IMR-90 (cell line): ENCODE results near the gene CAMTA1.

Source experiments
- BHLHE40 ChIP-seq: fragments of 150-350 bp; IDR thresholded peaks from 2 replicates; pipeline ENCODE4 v1.6.1; 2016; ENCODE audit warnings: mild to moderate bottlenecking, low read depth, low read length
- CTCF ChIP-seq: conservative IDR thresholded peaks from 2 replicates; pipeline ENCODE4 v1.5.1; 2012; ENCODE audit warnings: mild to moderate bottlenecking, low read depth, low read length, improper control_type of control experiment
- ELK1 ChIP-seq: fragments of 150-350 bp; IDR thresholded peaks from 2 replicates; pipeline ENCODE4 v1.6.1; 2016; ENCODE audit warnings: low read depth, mild to moderate bottlenecking, low read length, moderate library complexity, borderline replicate concordance
- FOS ChIP-seq: fragments of 150-350 bp; IDR thresholded peaks from 2 replicates; pipeline ENCODE4 v1.6.1; 2016; ENCODE audit warnings: low read depth, low read length
- MAFK ChIP-seq: IDR thresholded peaks from 2 replicates; pipeline ENCODE4 v1.6.1; 2012; ENCODE audit warnings: low read depth, low read length, improper control_type of control experiment
- MXI1 ChIP-seq: IDR thresholded peaks from 2 replicates; pipeline ENCODE4 v1.6.1; 2012; ENCODE audit warnings: low read depth, mild to moderate bottlenecking, low read length, moderate library complexity, borderline replicate concordance
- POLR2A ChIP-seq: IDR thresholded peaks from 2 replicates; pipeline ENCODE4 v1.6.1; 2012; ENCODE audit warnings: mild to moderate bottlenecking, low read depth, low read length
- RAD21 ChIP-seq: IDR thresholded peaks from 2 replicates; pipeline ENCODE4 v1.6.1; 2012; ENCODE audit warnings: low read length, improper control_type of control experiment
- RCOR1 ChIP-seq: IDR thresholded peaks from 2 replicates; pipeline ENCODE4 v1.6.1; 2012; ENCODE audit warnings: mild to moderate bottlenecking, low read length, improper control_type of control experiment; ENCODE audit not compliant: insufficient replicate concordance
- RFX5 ChIP-seq: IDR thresholded peaks from 2 replicates; pipeline ENCODE4 v1.8.0; 2012; ENCODE audit warnings: low read depth, mild to moderate bottlenecking, low read length, moderate library complexity
- SMC3 ChIP-seq: fragments of 150-350 bp; IDR thresholded peaks from 2 replicates; pipeline ENCODE4 v1.6.1; 2016; ENCODE audit warnings: low read depth, mild to moderate bottlenecking, antibody characterized with exemption, low read length, moderate library complexity
- USF2 ChIP-seq: fragments of 150-350 bp; IDR thresholded peaks from 2 replicates; pipeline ENCODE4 v1.6.1; 2017; ENCODE audit warnings: mild to moderate bottlenecking, antibody characterized with exemption, low read length, low read depth

GRCh38 chr1:7642781-7643529, 857.7 kb downstream of the CAMTA1 start:
- TF ChIP-seq BHLHE40 (no peak), POLR2A (no peak), CTCF (no peak), USF2 (no peak), ELK1 (no peak), MAFK (no peak), MXI1 (no peak), RAD21 (no peak), RFX5 (no peak), SMC3 (no peak), RCOR1 (no peak), FOS (no peak)
